22Rv1 (cell line): Measurements from ENCODE around the gene C1orf21.

Experiments
- CTCF ChIP-seq: fragments of 450-650 bp; IDR thresholded peaks from 2 replicates; pipeline ENCODE4 v1.5.1; 2017; ENCODE audit warnings: mild to moderate bottlenecking
- ZFX ChIP-seq: fragments of 450-650 bp; IDR thresholded peaks from 2 replicates; pipeline ENCODE4 v1.6.1; 2017; ENCODE audit warnings: antibody characterized with exemption, borderline replicate concordance

DNA sequence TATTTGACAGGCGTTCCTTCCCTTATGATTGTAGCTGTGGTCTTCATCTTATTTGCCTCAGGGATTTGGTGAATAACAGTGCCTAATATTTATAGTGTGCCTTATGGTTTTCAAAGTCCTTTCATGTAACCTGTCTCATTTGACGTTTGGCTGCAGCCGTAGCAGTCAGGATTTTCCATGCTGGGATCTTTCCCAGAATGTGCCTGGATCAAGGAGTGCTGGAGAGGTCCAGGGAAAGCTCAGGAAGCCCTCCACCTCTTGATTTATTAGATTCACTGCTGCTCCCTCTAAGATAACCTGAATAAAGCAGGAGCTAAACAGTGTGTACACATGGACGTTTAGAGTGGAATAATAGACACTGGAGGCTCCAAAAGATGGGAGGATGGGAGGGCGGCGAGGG, 5.2 kb downstream of the C1orf21 start:
- TF ChIP-seq ZFX (no peak), CTCF (no peak)
